Activated CD4-positive, alpha-beta T cell treated with anti-CD3 and anti-CD28 coated beads, Interleukin-2, amount 50 U/mL, for 4 hours (primary cell): Measurements from ENCODE around the gene SLC38A10.
"Not testable (repeated sequence)": the region's sequence is repeated elsewhere in the genome, so short reads cannot be mapped to it uniquely, and the experiment has no call there.

Experiments used
- DNase-seq, 2 experiments: peaks; one replicate each; pipeline ENCODE4 v3.0.0-alpha.2; 2020

Gene SLC38A10

DNA sequence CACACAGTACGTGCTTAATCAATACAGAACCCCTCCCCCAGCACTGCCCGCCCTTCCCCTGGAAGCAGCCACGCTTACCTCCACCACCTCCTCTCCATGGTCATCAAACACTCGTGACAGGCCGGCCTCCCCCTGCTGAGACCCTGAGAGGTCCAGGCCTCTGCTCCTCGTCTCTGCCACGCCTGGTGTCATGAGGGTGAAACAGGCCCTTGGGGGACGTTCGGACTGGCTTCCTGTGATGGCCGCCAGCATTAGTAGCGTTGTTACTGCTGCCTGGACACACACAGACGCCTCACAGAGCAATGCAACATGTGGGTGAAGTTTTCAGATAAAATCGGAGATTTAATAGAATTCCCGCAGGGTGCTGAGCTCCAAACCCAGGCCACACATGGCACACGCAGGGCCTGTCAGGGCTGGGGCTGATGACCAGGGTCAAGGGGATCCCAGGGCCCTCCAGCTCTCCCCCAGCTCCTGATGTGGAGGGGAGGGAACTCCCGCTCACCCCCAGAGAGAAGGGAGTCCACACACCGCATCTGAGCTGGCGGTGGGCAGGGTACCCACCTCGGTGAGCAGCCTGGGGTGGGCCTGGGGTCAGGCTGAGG, 15.9 kb upstream of the SLC38A10 start:
- no peak for DNase-seq

DNA sequence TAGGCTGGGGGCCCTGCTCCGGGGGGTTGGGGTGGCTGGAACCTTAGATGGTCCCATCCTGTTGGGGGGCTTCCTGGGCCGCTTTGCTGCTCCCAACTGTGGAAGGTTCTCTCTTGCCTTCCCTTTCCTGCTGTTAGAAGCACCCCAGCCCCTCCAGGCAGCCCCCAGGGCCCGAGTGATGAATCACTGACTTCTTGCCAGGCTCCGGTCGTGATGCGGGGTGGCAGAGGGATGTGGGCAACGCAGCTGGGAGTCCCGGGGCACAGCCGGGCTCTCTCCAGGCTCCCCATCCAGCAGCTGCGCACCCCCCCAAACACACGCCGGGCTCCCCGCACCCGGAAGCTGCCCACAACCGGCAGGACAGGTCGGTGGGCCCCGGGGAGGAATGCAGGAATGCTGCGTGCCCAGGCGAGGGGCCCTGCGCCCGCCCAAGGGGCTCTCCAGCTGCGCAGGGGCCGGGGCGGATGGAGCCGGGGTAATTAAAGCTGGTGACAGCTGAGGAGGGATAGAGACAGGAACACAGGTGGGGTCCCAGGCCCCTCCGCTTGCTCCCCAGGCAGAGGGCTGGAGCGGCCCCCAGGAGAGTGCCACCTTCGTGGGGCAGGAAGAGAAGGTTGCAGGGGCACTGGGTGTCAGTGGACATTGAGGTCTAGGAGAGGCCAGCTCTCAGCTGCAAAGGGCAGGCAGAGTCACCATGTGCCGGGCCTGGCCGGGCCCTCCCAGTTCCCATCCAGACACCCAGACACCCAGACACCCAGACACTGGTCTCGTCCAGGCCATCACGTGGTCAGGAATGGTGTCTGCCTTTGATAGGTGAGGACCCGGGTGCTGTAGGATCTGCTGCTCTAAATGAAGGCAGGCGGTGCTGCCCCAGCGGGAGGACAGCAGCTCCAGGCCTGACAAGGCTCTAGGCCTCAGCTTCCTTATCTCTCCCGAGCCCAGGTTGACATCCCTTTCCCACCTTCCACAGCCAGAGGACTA, 15.0 kb upstream of the SLC38A10 start:
- no peak for DNase-seq

- DNase-seq, result no peak
These were observed 14.2 kb upstream of the SLC38A10 start for GRCh38 chr17:81309140-81309858.

DNA sequence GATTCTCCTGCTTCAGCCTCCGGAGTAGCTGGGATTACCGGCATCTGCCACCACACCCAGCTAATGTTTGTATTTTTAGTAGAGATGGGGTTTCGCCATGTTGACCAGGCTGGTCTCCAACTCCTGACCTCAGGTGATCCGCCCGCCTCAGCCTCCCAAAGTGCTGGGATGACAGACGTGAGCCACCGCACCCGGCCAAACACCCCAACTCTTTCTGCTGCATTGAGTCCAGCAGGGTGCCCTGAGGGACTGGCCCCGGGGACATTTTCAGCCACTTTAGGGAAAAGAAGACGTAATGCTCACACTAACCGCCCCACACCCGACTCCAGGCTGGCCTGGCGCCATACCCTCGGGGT, 13.7 kb upstream of the SLC38A10 start:
- not testable (repeated sequence) for DNase-seq

- no peak for DNase-seq
These were observed 12.8 kb upstream of the SLC38A10 start for GRCh38 chr17:81307636-81308560.

DNA sequence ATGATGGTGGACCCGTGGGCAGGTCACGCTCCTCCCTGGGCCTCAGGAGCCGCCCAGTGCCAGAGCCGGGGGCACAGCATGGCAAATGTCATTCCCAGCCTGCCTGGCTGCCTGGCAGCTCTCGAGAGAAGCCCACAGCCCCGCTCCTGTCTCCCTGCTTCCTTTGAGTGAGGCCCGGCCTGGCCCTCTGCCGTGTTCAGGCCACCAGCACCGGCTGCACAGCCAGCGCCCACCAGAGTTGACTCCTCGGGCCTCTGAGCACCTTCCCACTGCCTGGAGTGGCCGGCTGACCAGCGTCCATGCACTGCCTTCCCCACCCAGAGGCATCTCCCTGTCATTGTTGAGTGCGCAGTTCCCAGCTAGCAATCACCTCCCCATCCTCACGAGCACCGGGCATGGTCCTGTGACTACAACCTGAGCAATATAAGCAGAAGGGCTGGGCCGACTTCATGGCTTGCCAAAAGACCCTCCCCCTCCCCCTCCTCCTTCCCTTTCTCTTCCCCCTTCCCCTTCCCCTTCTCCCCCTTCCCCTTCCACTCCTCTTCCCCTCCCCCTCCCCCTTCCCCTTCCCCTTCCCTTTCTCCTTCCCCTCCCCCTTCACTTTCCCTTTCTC, 11.9 kb upstream of the SLC38A10 start:
- DNase-seq, result no peak

DNA sequence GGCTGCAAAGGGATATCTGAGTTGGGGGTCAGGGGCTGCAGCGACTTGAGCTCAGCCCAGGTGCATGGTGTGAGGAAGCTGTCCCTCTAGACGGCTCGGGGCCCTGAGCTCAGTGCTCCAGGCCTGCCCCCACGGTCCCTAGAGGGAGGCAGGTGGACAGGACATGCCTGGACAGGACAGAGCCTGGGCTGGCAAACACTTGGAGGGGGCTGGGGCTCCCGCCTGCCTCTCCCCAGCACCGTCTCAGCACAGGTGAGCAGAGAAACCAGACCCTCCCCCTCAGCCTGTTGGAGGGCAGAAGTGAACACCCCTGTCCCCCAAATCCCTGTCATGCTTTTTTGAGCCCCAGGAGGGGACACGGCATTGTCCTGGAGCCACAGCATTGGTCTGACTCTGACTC, 11.4 kb upstream of the SLC38A10 start:
- DNase-seq, result no peak

GRCh38 chr17:81305051-81305630, 10.0 kb upstream of the SLC38A10 start:
- no peak for DNase-seq

GRCh38 chr17:81304196-81305015, 9.3 kb upstream of the SLC38A10 start:
- no peak for DNase-seq

DNA sequence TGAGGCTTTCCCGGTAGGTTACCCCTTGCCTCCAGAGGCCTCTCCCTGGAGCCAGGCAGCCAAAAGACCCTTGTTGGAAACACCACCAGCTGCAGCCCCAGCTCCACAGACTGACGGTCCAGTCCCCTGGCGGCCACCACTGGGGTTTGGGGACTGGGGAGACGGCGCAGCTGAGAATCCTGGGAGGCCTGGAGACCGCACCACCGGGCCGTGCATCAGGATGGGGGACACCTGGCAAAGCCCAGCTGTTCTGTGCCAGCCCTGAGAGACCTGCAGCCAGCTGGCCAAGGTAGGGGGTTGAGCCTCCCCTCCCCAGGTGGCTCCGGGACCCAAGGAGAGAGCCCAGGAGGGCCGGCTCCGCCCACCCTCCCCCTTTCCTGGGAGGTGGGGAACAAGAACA, 8.3 kb upstream of the SLC38A10 start:
- DNase-seq, result no peak

GRCh38 chr17:81302861-81303333, 7.8 kb upstream of the SLC38A10 start:
- no peak for DNase-seq

GRCh38 chr17:81302324-81302723, 7.2 kb upstream of the SLC38A10 start:
- DNase-seq, result no peak

GRCh38 chr17:81301195-81302144, 6.4 kb upstream of the SLC38A10 start:
- DNase-seq, result no peak

- no peak for DNase-seq
These were observed 5.6 kb upstream of the SLC38A10 start for GRCh38 chr17:81300586-81301155.

- DNase-seq, result no peak
These were observed 4.9 kb upstream of the SLC38A10 start for GRCh38 chr17:81299846-81300585.

DNA sequence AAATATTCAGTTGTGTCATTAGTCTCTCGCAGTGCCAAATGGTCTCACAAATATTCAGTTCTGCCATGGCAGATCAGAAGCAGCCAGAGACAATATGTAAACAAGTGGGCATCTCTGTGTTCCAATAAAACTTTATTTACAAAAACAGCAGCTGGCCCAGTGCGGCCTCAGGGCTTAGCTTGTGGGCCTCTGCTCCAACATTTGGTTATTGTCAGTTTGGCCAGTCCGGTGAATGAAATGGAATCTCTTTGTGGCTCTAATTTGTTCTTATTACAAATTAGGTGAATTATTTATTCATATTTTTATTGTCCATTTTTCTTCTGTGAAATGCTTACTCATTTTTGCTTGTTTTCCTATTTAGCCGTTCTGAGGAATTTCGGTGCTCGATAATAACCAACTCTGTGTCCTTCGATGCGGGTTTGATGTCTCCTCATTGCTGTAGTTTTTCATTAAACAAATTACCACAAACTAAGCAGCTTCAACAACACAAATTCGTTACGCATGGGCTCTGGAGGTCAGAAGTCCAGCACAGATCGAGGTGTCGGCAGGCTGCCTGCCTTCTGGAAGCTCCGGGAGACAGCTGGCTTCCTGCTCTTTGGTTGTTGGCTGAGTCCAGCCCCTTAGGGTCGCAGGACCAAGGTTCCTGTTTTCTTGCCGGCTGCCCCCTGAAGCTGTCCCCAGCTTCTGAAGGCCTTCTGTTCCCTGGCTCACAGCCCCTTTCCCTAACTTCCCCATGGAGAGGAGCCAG, 4.1 kb upstream of the SLC38A10 start:
- DNase-seq, result no peak

- DNase-seq, result no peak
These were observed 3.4 kb upstream of the SLC38A10 start for GRCh38 chr17:81298325-81298990.
